Hypothalamus (tissue), 51 donors: ENCODE data around the gene RFPL3.
A peak's percentile ranks its signal among the peaks of the same experiment; 100 is the strongest.
"Not testable (repeated sequence)": the region's sequence is repeated elsewhere in the genome, so short reads cannot be mapped to it uniquely, and the experiment has no call there.

Experiments
- DNase-seq, 51 donors: peaks; one replicate each; lab custom pipeline; 2025; lab: John Stamatoyannopoulos, UW

Gene RFPL3

GRCh38 chr22:32328306-32329201 is 29.1 kb upstream of the RFPL3 start:
- DNase-seq = peak in 1 of 51 donors; percentile 28

GRCh38 chr22:32329202-32329645 is 28.4 kb upstream of the RFPL3 start:
- no peak for DNase-seq

GRCh38 chr22:32331236-32331917 is 26.3 kb upstream of the RFPL3 start:
- DNase-seq = no peak

- DNase-seq = no peak
Measured at GRCh38 chr22:32331918-32332725, 25.5 kb upstream of the RFPL3 start.

- DNase-seq = no peak
Measured at GRCh38 chr22:32333141-32333768, 24.4 kb upstream of the RFPL3 start.

- no peak for DNase-seq
Measured at GRCh38 chr22:32333769-32334659, 23.7 kb upstream of the RFPL3 start.

- DNase-seq = peak in 1 of 51 donors; percentile 3
Measured at GRCh38 chr22:32334660-32335365, 22.9 kb upstream of the RFPL3 start.

GRCh38 chr22:32335471-32335870 is 22.2 kb upstream of the RFPL3 start:
- no peak for DNase-seq

GRCh38 chr22:32336121-32336603 is 21.5 kb upstream of the RFPL3 start:
- peak in 1 of 51 donors; percentile 26 for DNase-seq

- no peak for DNase-seq
Measured at GRCh38 chr22:32336771-32337424, 20.8 kb upstream of the RFPL3 start.

GRCh38 chr22:32337425-32337824 is 20.2 kb upstream of the RFPL3 start:
- DNase-seq = not testable (repeated sequence)

GRCh38 chr22:32338757-32339156 is 18.9 kb upstream of the RFPL3 start:
- DNase-seq = no peak

- DNase-seq = no peak
Measured at GRCh38 chr22:32339190-32340012, 18.3 kb upstream of the RFPL3 start.

GRCh38 chr22:32340411-32340810 is 17.3 kb upstream of the RFPL3 start:
- DNase-seq = peak in 2 of 51 donors; percentile 9 to 12

GRCh38 chr22:32341122-32341740 is 16.4 kb upstream of the RFPL3 start:
- DNase-seq = no peak

GRCh38 chr22:32342977-32343376 is 14.7 kb upstream of the RFPL3 start:
- no peak for DNase-seq

- no peak for DNase-seq
Measured at GRCh38 chr22:32343941-32344340, 13.7 kb upstream of the RFPL3 start.
